Stomach (tissue), 9 donors: ENCODE results near the gene NFATC2. TPM values are rescaled to one million over a fixed set of nuclear protein-coding genes. Genes with fewer than 3 reads are reported as not detected.

Source experiments
- DNase-seq, 2 donors: peaks; one replicate each; pipeline versions ENCODE4 v3.0.0 to v3.0.0-alpha.2; 2013 to 2019
- H3K27ac ChIP-seq, 5 donors: fragments of 200-600 bp in 4 of 5; sonication (generic) in 4 of 5; one replicate each; pipeline ENCODE4 v1.5.1; 2013 to 2019; ENCODE audit warnings: mild to moderate bottlenecking in 1 of 5, moderate library complexity in 1 of 5
- H3K27me3 ChIP-seq, 3 donors: fragments of 200-600 bp; sonication (generic); one replicate each; pipeline ENCODE4 v1.5.1; 2017 to 2019; ENCODE audit warnings: mixed run types in 1 of 3
- H3K36me3 ChIP-seq, 4 donors: fragments of 200-600 bp; sonication (generic); 1 replicate in 3 of 4; 2 replicates in 1 of 4; pipeline ENCODE4 v1.5.1; 2016 to 2019
- H3K4me1 ChIP-seq, 4 donors: fragments of 200-600 bp; sonication (generic); one replicate each; pipeline ENCODE4 v1.5.1; 2016 to 2019
- H3K4me3 ChIP-seq, 4 donors: fragments of 200-600 bp; sonication (generic) in 3 of 4; one replicate each; pipeline ENCODE4 v1.5.1; 2016 to 2019; ENCODE audit warnings: mild to moderate bottlenecking in 1 of 4
- H3K9me3 ChIP-seq, 4 donors: fragments of 200-600 bp; sonication (generic); one replicate each; pipeline ENCODE4 v1.5.1; 2016 to 2019
- EP300 ChIP-seq: sonication (generic); formaldehyde crosslinking; IDR thresholded peaks from one replicate; pipeline ENCODE4 v1.6.1; 2017; ENCODE audit warnings: antibody characterized with exemption
- POLR2A ChIP-seq, 4 donors: fragments of 450-650 bp; IDR thresholded peaks; one replicate each; pipeline ENCODE4 v1.6.1; 2016; ENCODE audit warnings: antibody characterized with exemption in 4 of 4, control low read depth in 2 of 4, mild to moderate bottlenecking in 1 of 4, moderate library complexity in 1 of 4
- POLR2AphosphoS5 ChIP-seq, 3 donors: sonication (generic); formaldehyde crosslinking; IDR thresholded peaks; one replicate each; pipeline ENCODE4 v1.6.1; 2016; ENCODE audit warnings: antibody characterized with exemption in 3 of 3
- WGBS, 5 donors: extraction: QIAGEN DNeasy Blood & Tissue Kit in 3 of 5; methylation state at CpG; one replicate each; pipeline versions ENCODE4 v1.1.5 to v1.1.7; 2013 to 2018; 5-methylcytosine and 5-hydroxymethylcytosine counted together
- intact Hi-C: fragments of 100-400 bp; cut with DNase I; formaldehyde crosslinking; loops from one replicate; pipeline ENCODE4 v1.15.1; 2023; ENCODE audit warnings: low total_unique reads
- polyA plus RNA-seq, 3 donors: library from polyadenylated mRNA; stranded (reverse); fragments of 200-250 nt; gene quantifications; one replicate each; pipeline ENCODE4 v1.2.3, GENCODE V29; 2013
- total RNA-seq, 5 donors: library from RNA; depleted of rRNA; stranded (reverse); fragments of >200 nt; gene quantifications; one replicate each; pipeline versions ENCODE4 v1.1.0 to v1.2.3, GENCODE V29; 2014 to 2016
- TF ChIP-seq, protein P1 (sequence below), 7 experiments: fragments of 450-650 bp in 4 of 7; fragments of 200-600 bp in 3 of 7; sonication (generic) in 3 of 7; IDR thresholded peaks; one replicate each; pipeline ENCODE4 v1.5.1; 2016 to 2019; ENCODE audit warnings: antibody characterized with exemption in 7 of 7, control low read depth in 2 of 7, mild to moderate bottlenecking in 1 of 7
- donor health status: healthy with polysubstance abuse.
- donor health status: Bipolar disorder and iron deficiency.
- donor health status: healthy.

The NFATC2 gene
- total and polyA plus RNA-seq, 8 donors: 1.4 to 31.9 (median 8.6) TPM

GRCh38 chr20:51577432-51578144 is 35.1 kb upstream of the NFATC2 start:
- no peak overlapping the region for H3K27ac ChIP-seq
- 89 to 96% (median 95%) methylated on average over 11 of the region's 11 CpGs for WGBS, 5 donors
- no peaks in the 10 kb centered on the region for H3K36me3 ChIP-seq
- no peaks in the 10 kb centered on the region for H3K27me3 ChIP-seq
- H3K9me3 ChIP-seq: peaks cover 0 to 4% (median 0%) of the 10 kb centered on the region in 4 donors
- no peaks in the 10 kb centered on the region for H3K4me1 ChIP-seq
- H3K4me3 ChIP-seq: no peak overlapping the region
- TF ChIP-seq POLR2AphosphoS5 (IDR thresholded peaks at IDR 0.05) (no peak), POLR2A (IDR thresholded peaks at IDR 0.05) (no peak), EP300 (no peak)
- TF ChIP-seq, protein P1, sequence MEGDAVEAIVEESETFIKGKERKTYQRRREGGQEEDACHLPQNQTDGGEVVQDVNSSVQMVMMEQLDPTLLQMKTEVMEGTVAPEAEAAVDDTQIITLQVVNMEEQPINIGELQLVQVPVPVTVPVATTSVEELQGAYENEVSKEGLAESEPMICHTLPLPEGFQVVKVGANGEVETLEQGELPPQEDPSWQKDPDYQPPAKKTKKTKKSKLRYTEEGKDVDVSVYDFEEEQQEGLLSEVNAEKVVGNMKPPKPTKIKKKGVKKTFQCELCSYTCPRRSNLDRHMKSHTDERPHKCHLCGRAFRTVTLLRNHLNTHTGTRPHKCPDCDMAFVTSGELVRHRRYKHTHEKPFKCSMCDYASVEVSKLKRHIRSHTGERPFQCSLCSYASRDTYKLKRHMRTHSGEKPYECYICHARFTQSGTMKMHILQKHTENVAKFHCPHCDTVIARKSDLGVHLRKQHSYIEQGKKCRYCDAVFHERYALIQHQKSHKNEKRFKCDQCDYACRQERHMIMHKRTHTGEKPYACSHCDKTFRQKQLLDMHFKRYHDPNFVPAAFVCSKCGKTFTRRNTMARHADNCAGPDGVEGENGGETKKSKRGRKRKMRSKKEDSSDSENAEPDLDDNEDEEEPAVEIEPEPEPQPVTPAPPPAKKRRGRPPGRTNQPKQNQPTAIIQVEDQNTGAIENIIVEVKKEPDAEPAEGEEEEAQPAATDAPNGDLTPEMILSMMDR (IDR thresholded peaks at IDR 0.05): no peak
- no peak for DNase-seq
- intact Hi-C loops: no loop called here

DNA sequence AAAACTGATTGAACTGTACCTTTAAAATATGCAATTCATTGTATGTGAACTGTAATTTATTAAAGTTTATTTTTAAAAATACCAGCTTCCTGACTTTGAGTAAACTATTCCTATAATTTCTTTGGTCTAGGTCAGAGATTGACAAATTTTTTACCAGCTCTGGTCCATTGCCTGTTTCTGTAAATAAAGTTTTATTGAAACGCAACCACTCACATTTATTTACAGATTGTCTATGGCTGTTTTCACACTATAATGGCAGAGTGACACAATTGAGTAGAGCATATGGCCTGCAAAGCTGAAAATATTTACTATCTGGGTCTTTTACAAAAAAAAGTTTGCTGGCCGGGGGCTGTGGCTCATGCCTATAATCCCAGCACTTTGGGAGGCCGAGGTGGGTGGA is 33.0 kb upstream of the NFATC2 start:
- no peak for DNase-seq
- Histone ChIP-seq H3K9me3 (peaks cover 0 to 4% (median 0%) of the 10 kb centered on the region in 4 donors), H3K4me3 (no peak overlapping the region), H3K27me3 (no peaks in the 10 kb centered on the region), H3K36me3 (no peaks in the 10 kb centered on the region), H3K27ac (no peak overlapping the region), H3K4me1 (no peaks in the 10 kb centered on the region)
- intact Hi-C loops: no loop called here
- no peak for TF ChIP-seq EP300
- no peak for TF ChIP-seq POLR2AphosphoS5 (IDR thresholded peaks at IDR 0.05)
- TF ChIP-seq POLR2A (IDR thresholded peaks at IDR 0.05): no peak
- TF ChIP-seq, protein P1 (IDR thresholded peaks at IDR 0.05): no peak
- 84 to 92% (median 86%) methylated on average over 3 of the region's 3 CpGs for WGBS, 5 donors

DNA sequence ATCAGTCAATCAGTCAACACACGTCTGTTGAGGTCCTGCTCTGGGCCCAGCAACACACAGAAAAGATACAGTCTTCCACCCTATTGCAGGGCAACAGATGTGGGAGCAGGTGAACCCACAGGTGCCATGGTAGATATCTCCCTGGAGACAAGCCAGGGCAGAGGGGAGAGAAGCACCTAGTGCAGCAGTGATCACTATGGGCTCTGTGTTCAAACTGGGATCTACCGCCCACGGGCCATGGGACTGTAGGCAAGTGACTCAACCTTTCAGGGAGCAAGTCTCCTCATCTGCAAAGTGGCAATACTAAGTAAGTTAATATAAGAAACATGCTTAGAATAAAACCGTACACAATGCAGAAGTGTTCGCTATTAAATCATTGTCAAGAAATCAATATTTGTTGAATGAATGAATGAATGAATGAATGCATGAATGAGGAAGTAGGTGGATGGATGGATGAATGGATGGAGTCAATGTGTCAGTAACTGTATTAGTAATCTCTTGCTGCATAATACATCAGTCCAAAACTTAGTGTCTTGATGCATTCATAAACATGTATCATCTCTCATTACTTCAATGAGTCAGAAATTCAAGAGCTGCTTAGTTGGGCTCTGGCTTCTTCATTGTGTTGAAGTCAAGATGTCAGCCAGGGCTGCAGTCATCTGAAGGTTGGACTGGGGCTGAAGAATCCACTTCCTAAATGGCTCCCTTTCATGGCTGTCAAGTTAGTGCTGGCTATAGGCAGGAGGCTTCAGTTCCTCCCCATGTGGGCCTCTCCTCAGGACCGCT is 31.9 kb upstream of the NFATC2 start:
- intact Hi-C loops: no loop called here
- peaks cover 0 to 4% (median 0%) of the 10 kb centered on the region in 4 donors for H3K9me3 ChIP-seq
- no peak overlapping the region for H3K4me3 ChIP-seq
- no peak for DNase-seq
- H3K27me3 ChIP-seq: peaks cover 0 to 2% (median 0%) of the 10 kb centered on the region in 3 donors
- 88 to 97% (median 94%) methylated on average over 6 of the region's 6 CpGs for WGBS, 5 donors
- no peak for TF ChIP-seq EP300
- TF ChIP-seq, protein P1 (IDR thresholded peaks at IDR 0.05): no peak
- TF ChIP-seq POLR2A (IDR thresholded peaks at IDR 0.05): no peak
- TF ChIP-seq POLR2AphosphoS5 (IDR thresholded peaks at IDR 0.05): no peak
- H3K27ac ChIP-seq: no peak overlapping the region
- H3K4me1 ChIP-seq: no peaks in the 10 kb centered on the region
- no peaks in the 10 kb centered on the region for H3K36me3 ChIP-seq

DNA sequence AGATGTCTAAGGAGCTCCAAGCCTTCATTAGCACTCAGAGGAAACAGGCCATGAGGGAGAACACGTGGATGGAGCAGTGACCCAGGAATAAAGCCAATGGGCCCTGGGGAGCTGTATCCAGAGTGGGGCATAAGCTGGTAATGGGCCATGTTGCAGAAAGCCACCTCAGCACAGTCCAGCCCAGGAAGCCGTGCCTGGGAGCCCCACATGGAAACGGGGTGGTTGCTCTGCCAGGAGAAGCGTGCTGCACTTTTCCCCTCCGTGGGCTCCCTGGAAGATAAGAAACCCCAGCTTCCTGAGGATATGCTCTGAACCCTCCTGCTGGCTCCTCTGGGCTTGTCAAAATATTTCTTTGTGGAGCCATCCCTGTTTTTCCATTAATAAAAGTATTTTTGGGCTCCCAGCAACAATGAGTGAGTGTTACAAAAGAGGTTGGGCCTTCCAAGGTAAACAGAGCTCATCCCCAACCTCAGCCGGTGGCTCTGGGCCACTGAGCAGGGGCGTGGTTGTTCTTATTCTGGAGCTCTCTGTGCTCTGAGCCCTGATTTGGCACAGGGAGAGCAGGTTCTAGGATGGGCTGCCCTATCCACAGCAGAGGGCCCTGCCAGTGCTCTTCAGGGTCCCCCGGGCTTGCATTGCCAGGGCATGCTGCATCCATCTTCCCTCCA is 31.2 kb upstream of the NFATC2 start:
- Histone ChIP-seq H3K4me3 (no peak overlapping the region), H3K36me3 (no peaks in the 10 kb centered on the region), H3K9me3 (peaks cover 0 to 4% (median 0%) of the 10 kb centered on the region in 4 donors), H3K27ac (no peak overlapping the region), H3K4me1 (no peaks in the 10 kb centered on the region), H3K27me3 (peaks cover 0 to 5% (median 0%) of the 10 kb centered on the region in 3 donors)
- intact Hi-C loops: no loop called here
- TF ChIP-seq EP300 (no peak), POLR2AphosphoS5 (IDR thresholded peaks at IDR 0.05) (no peak), POLR2A (IDR thresholded peaks at IDR 0.05) (no peak)
- WGBS, 5 donors: 62 to 71% (median 67%) methylated on average over 8 of the region's 8 CpGs
- DNase-seq: no peak
